GM23338 (cell line): ENCODE results near the gene R3HDM4. TPM values are rescaled to one million over a fixed set of nuclear protein-coding genes. Genes with fewer than 3 reads are reported as not detected.

Source experiments
- ATAC-seq: fragments of 200-7000 bp; cut with Tn5 transposase; 3 replicates; pipeline ENCODE4 v1.9.1; 2020
- DNase-seq: peaks from one replicate; pipeline ENCODE4 v3.0.0-alpha.2; 2015; ENCODE audit warnings: low spot score
- H2AFZ ChIP-seq: fragments of 200-600 bp; sonication (generic); 2 replicates; pipeline ENCODE4 v1.8.0; 2016; ENCODE audit warnings: antibody characterized with exemption, mild to moderate bottlenecking, moderate library complexity
- H3F3A ChIP-seq: fragments of 200-600 bp; sonication (generic); replicated peaks from 2 replicates; pipeline ENCODE4 v1.8.0; 2017; ENCODE audit warnings: antibody characterized with exemption, mixed run types, low read depth
- H3K27ac ChIP-seq: fragments of 200-600 bp; sonication (generic); 2 replicates; pipeline ENCODE4 v1.6.1; 2016; ENCODE audit warnings: low read depth
- H3K27me3 ChIP-seq: fragments of 200-600 bp; sonication (generic); 2 replicates; pipeline ENCODE4 v1.8.0; 2016; ENCODE audit warnings: mild to moderate bottlenecking, mixed run types, moderate library complexity; ENCODE audit not compliant: insufficient read depth
- H3K36me3 ChIP-seq: fragments of 200-600 bp; sonication (generic); 2 replicates; pipeline ENCODE4 v1.8.0; 2016; ENCODE audit warnings: mild to moderate bottlenecking; ENCODE audit not compliant: insufficient read depth
- H3K4me1 ChIP-seq: fragments of 200-600 bp; sonication (generic); 2 replicates; pipeline ENCODE4 v1.8.0; 2016; ENCODE audit warnings: mild to moderate bottlenecking, moderate library complexity; ENCODE audit not compliant: insufficient read depth
- H3K4me2 ChIP-seq: fragments of 200-600 bp; sonication (generic); 2 replicates; pipeline ENCODE4 v1.7.1; 2017; ENCODE audit warnings: mixed run types
- H3K4me3 ChIP-seq: fragments of 200-600 bp; sonication (generic); 2 replicates; pipeline ENCODE4 v1.6.1; 2016; ENCODE audit warnings: mixed run types
- H3K79me2 ChIP-seq: fragments of 200-600 bp; sonication (generic); replicated peaks from 2 replicates; pipeline ENCODE4 v1.8.0; 2017; ENCODE audit warnings: mild to moderate bottlenecking; ENCODE audit not compliant: insufficient read depth
- H3K9me2 ChIP-seq: fragments of 200-600 bp; sonication (generic); 2 replicates; pipeline ENCODE4 v1.8.0; 2017; ENCODE audit not compliant: insufficient read depth
- H4K20me1 ChIP-seq: fragments of 200-600 bp; sonication (generic); replicated peaks from 2 replicates; pipeline ENCODE4 v1.8.0; 2017; ENCODE audit warnings: mild to moderate bottlenecking; ENCODE audit not compliant: insufficient read depth
- H3K27ac Mint-ChIP-seq: 2 replicates; pipeline ENCODE4 v1.8.0; 2020; ENCODE audit warnings: inconsistent platforms, mild to moderate bottlenecking, moderate library complexity, mixed read lengths
- H3K27me3 Mint-ChIP-seq: 3 replicates; pipeline ENCODE4 v1.8.0; 2022; ENCODE audit warnings: low read depth, mild to moderate bottlenecking, moderate library complexity, mixed read lengths, inconsistent platforms; ENCODE audit not compliant: insufficient read depth, poor library complexity
- H3K36me3 Mint-ChIP-seq: 3 replicates; pipeline ENCODE4 v1.8.0; 2021; ENCODE audit warnings: low read depth, mild to moderate bottlenecking, inconsistent platforms, moderate library complexity, mixed read lengths
- H3K4me1 Mint-ChIP-seq: 3 replicates; pipeline ENCODE4 v1.8.0; 2020; ENCODE audit warnings: mild to moderate bottlenecking, inconsistent platforms, mixed read lengths
- H3K4me3 Mint-ChIP-seq: 3 replicates; pipeline ENCODE4 v1.8.0; 2021; ENCODE audit warnings: moderate library complexity, mild to moderate bottlenecking, inconsistent platforms, mixed read lengths
- H3K9me3 Mint-ChIP-seq: 3 replicates; pipeline ENCODE4 v1.8.0; 2020; ENCODE audit warnings: moderate library complexity, mild to moderate bottlenecking, inconsistent platforms, mixed read lengths
- ETS1 ChIP-seq: IDR thresholded peaks from 2 replicates; pipeline ENCODE4 v1.6.1; 2016; ENCODE audit warnings: antibody characterized with exemption
- EZH2 ChIP-seq: fragments of 200-600 bp; sonication (generic); IDR thresholded peaks from one replicate; pipeline ENCODE4 v1.8.0; 2017; ENCODE audit warnings: antibody characterized with exemption, mild to moderate bottlenecking, low read depth; ENCODE audit not compliant: unreplicated experiment
- EZH2phosphoT487 ChIP-seq: fragments of 200-600 bp; sonication (generic); IDR thresholded peaks from one replicate; pipeline ENCODE4 v1.8.1; 2018; ENCODE audit warnings: antibody characterized with exemption; ENCODE audit not compliant: unreplicated experiment
- polyA plus RNA-seq: library from polyadenylated mRNA; unstranded; fragments of >200 nt; fragmentation: Nextera tagmentation; extraction: Ambion mirVana; gene quantifications from 2 replicates; pipeline ENCODE4 v1.2.1, GENCODE V29; 2016
- total RNA-seq: library from RNA; depleted of rRNA; stranded (reverse); fragments of >200 nt; shearing (Covaris generic); gene quantifications from 2 replicates; pipeline ENCODE4 v1.2.3, GENCODE V29; 2014
- TF ChIP-seq, protein P1 (sequence below), 2 experiments: fragments of 200-600 bp in 1 of 2; sonication (generic) in 1 of 2; conservative IDR thresholded peaks; 2 replicates each; pipeline versions ENCODE4 v1.5.1 to v1.6.1; 2016 to 2017; ENCODE audit warnings: antibody characterized with exemption in 2 of 2, low read depth in 2 of 2, mild to moderate bottlenecking in 2 of 2, moderate library complexity in 1 of 2

The R3HDM4 gene
- total and polyA plus RNA-seq, 2 experiments from 2014 or later: 76.5 to 87.1 TPM

GRCh38 chr19:955803-956765 lies 43.1 kb upstream of the R3HDM4 start:
- Mint-ChIP-seq H3K4me3 (no peak overlapping the region; the same call in 2 of the 3 replicates), H3K4me1 (peaks cover 30% of the 10 kb centered on the region), H3K36me3 (peaks cover 7% of the 10 kb centered on the region; the same call in 2 of the 3 replicates), H3K27me3 (peaks cover 15% of the 10 kb centered on the region), H3K9me3 (no peaks in the 10 kb centered on the region), H3K27ac (peak overlapping the region; percentile 75; the same call in 1 of the 2 replicates)
- DNase-seq: no peak
- Histone ChIP-seq H3K4me3 (no peak overlapping the region), H3K4me2 (peak overlapping the region; percentile 48; the same call in 1 of the 2 replicates), H3F3A (peaks cover 19% of the 10 kb centered on the region; the same call in 1 of the 2 replicates), H3K4me1 (peaks cover 36% of the 10 kb centered on the region), H2AFZ (no peak overlapping the region), H4K20me1 (no peaks in the 10 kb centered on the region; the same call in 1 of the 2 replicates), H3K36me3 (no peaks in the 10 kb centered on the region), H3K27me3 (no peaks in the 10 kb centered on the region), H3K27ac (peak overlapping the region; percentile 88), H3K79me2 (peaks cover 36% of the 10 kb centered on the region), H3K9me2 (no peaks in the 10 kb centered on the region)
- TF ChIP-seq, protein P1, sequence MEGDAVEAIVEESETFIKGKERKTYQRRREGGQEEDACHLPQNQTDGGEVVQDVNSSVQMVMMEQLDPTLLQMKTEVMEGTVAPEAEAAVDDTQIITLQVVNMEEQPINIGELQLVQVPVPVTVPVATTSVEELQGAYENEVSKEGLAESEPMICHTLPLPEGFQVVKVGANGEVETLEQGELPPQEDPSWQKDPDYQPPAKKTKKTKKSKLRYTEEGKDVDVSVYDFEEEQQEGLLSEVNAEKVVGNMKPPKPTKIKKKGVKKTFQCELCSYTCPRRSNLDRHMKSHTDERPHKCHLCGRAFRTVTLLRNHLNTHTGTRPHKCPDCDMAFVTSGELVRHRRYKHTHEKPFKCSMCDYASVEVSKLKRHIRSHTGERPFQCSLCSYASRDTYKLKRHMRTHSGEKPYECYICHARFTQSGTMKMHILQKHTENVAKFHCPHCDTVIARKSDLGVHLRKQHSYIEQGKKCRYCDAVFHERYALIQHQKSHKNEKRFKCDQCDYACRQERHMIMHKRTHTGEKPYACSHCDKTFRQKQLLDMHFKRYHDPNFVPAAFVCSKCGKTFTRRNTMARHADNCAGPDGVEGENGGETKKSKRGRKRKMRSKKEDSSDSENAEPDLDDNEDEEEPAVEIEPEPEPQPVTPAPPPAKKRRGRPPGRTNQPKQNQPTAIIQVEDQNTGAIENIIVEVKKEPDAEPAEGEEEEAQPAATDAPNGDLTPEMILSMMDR (conservative IDR thresholded peaks at IDR 0.05; ENCODE audit: low read depth in 2 of 2): no peak
- TF ChIP-seq ETS1 (no peak), EZH2phosphoT487 (no peak)
- ATAC-seq: peak; percentile 9

DNA sequence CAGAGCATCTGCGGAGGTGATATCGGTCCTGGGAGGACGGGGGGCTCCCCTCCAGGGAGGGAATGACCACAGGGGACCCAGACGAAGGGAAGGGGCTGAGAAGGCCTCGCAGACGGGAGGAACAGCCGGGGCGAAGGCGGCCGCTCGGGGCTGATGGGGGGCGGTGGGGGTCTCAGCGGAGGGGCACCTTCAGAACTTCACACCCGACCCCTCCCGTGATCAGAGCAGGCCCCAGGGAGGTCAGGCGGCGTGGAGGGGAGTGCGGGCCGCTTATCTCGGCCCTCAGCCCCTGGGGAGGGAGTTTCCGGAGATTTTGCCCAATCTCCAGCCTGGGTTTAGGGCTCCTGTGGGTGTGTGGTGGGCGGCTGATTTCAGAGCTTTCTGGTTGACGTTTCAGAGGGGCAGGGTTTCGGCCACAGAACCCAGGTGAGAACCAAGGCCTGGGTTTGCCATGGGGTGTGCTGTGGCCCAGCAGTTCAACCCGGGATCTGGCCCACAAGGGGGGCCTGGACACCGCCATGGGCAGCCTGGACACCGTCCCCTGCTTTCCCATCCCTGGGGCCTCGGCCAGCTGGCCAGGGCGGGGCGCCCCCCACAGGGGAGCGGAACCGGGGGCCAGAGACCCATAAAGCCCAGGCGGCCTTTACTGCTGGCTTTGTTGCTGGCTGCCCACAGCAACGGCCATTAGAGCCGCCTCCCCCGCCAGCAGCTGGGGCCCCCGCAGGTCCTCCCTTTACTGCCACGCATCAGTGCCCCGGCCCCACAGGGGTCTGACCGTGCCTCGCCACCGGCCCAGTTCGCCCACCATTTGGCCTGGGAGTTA lies 41.9 kb upstream of the R3HDM4 start:
- Mint-ChIP-seq H3K4me1 (peaks cover 25% of the 10 kb centered on the region), H3K36me3 (peaks cover 3% of the 10 kb centered on the region; the same call in 1 of the 3 replicates), H3K27me3 (peaks cover 17% of the 10 kb centered on the region), H3K4me3 (no peak overlapping the region), H3K9me3 (no peaks in the 10 kb centered on the region), H3K27ac (peak overlapping the region; percentile 75; the same call in 1 of the 2 replicates)
- TF ChIP-seq EZH2: no peak
- TF ChIP-seq, protein P1 (conservative IDR thresholded peaks at IDR 0.05; ENCODE audit: low read depth in 2 of 2): 0 out of 4 replicates have a peak, but pooled peaks of 1 of the 2 experiments have one; percentile 12
- no peak overlapping the region; the same call in 1 of the 2 replicates for H3K4me2 ChIP-seq
- no peak overlapping the region for H3K4me3 ChIP-seq
- H3K4me1 ChIP-seq: peaks cover 36% of the 10 kb centered on the region
- peak overlapping the region; percentile 88 for H3K27ac ChIP-seq
- H3K9me2 ChIP-seq: no peaks in the 10 kb centered on the region
- no peak for ATAC-seq
- no peak overlapping the region for H2AFZ ChIP-seq
- peaks cover 17% of the 10 kb centered on the region; the same call in 1 of the 2 replicates for H3F3A ChIP-seq
- no peaks in the 10 kb centered on the region for H3K36me3 ChIP-seq
- DNase-seq: no peak
- H3K27me3 ChIP-seq: no peaks in the 10 kb centered on the region
- peaks cover 41% of the 10 kb centered on the region for H3K79me2 ChIP-seq
- H4K20me1 ChIP-seq: no peaks in the 10 kb centered on the region; the same call in 1 of the 2 replicates
